ENCODE data around the gene TMEM141.

DNA sequence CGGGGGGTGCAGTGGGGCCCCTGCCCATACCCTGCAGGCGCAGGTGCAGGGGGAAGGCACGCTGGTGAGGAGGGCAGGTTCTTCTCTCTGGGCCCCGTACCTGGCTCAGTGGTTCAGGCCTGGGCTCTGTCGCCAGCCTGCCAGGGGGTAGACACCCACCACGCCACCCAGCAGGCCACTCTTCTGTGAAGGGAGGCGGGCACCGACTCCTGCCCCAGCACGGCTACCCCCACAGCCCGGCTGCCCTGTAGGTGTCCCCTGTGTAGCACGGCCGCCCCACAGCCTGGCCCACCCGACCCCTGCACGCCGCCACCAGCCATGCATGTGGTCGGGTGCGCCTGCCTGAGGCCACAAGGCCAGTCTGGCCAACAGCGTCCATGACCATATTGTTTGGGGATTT lies 44.5 kb upstream of the TMEM141 start:
- TF ChIP-seq, protein P1, sequence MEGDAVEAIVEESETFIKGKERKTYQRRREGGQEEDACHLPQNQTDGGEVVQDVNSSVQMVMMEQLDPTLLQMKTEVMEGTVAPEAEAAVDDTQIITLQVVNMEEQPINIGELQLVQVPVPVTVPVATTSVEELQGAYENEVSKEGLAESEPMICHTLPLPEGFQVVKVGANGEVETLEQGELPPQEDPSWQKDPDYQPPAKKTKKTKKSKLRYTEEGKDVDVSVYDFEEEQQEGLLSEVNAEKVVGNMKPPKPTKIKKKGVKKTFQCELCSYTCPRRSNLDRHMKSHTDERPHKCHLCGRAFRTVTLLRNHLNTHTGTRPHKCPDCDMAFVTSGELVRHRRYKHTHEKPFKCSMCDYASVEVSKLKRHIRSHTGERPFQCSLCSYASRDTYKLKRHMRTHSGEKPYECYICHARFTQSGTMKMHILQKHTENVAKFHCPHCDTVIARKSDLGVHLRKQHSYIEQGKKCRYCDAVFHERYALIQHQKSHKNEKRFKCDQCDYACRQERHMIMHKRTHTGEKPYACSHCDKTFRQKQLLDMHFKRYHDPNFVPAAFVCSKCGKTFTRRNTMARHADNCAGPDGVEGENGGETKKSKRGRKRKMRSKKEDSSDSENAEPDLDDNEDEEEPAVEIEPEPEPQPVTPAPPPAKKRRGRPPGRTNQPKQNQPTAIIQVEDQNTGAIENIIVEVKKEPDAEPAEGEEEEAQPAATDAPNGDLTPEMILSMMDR (IDR thresholded peaks at IDR 0.05 in 2 of 3, conservative IDR thresholded peaks at IDR 0.05 in 1 of 3; ENCODE audit: control insufficient read depth in 2 of 3, extremely low read depth in 1 of 3, insufficient read depth in 1 of 3, low read depth in 3 of 3, low read length in 3 of 3) = no peak
- TF ChIP-seq, protein P2, sequence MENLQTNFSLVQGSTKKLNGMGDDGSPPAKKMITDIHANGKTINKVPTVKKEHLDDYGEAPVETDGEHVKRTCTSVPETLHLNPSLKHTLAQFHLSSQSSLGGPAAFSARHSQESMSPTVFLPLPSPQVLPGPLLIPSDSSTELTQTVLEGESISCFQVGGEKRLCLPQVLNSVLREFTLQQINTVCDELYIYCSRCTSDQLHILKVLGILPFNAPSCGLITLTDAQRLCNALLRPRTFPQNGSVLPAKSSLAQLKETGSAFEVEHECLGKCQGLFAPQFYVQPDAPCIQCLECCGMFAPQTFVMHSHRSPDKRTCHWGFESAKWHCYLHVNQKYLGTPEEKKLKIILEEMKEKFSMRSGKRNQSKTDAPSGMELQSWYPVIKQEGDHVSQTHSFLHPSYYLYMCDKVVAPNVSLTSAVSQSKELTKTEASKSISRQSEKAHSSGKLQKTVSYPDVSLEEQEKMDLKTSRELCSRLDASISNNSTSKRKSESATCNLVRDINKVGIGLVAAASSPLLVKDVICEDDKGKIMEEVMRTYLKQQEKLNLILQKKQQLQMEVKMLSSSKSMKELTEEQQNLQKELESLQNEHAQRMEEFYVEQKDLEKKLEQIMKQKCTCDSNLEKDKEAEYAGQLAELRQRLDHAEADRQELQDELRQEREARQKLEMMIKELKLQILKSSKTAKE (IDR thresholded peaks at IDR 0.05; ENCODE audit: low read depth, poor library complexity, severe bottlenecking) = no peak
- TF ChIP-seq BHLHE40 (IDR thresholded peaks at IDR 0.05; ENCODE audit: borderline replicate concordance in 1 of 2, low read depth in 2 of 2, low read length in 1 of 2) (no peak), RAD51 (IDR thresholded peaks at IDR 0.05) (no peak), CEBPB (IDR thresholded peaks at IDR 0.05; ENCODE audit: borderline replicate concordance in 1 of 2, low read depth in 2 of 2, low read length in 2 of 2) (no peak), NFXL1 (IDR thresholded peaks at IDR 0.05; ENCODE audit: borderline replicate concordance) (no peak), EZH2 (IDR thresholded peaks at IDR 0.05; ENCODE audit: borderline replicate concordance, control insufficient read depth, low read depth, low read length) (no peak), ZSCAN29 (IDR thresholded peaks at IDR 0.05) (no peak), EP300 (IDR thresholded peaks at IDR 0.05; ENCODE audit: borderline replicate concordance in 1 of 2, control insufficient read depth in 1 of 2, low read depth in 2 of 2, low read length in 2 of 2) (no peak), GABPA (IDR thresholded peaks at IDR 0.05; ENCODE audit: low read depth) (no peak)
